KMS-11 (cell line): ENCODE results near the gene HRC.

Source experiments
- H2AFZ ChIP-seq: fragments of 200-600 bp; sonication (generic); 2 replicates; pipeline ENCODE4 v1.6.1; 2016; ENCODE audit warnings: antibody characterized with exemption, mixed run types, low read depth
- H3K27ac ChIP-seq: fragments of 200-600 bp; sonication (generic); 2 replicates; pipeline ENCODE4 v1.6.1; 2016; ENCODE audit warnings: mild to moderate bottlenecking, mixed run types
- H3K27me3 ChIP-seq: fragments of 200-600 bp; sonication (generic); 2 replicates; pipeline ENCODE4 v1.6.1; 2017; ENCODE audit warnings: mild to moderate bottlenecking, low read depth, mixed run types, moderate library complexity; ENCODE audit not compliant: insufficient read depth
- H3K36me3 ChIP-seq: fragments of 200-600 bp; sonication (generic); 2 replicates; pipeline ENCODE4 v1.6.1; 2017; ENCODE audit warnings: mild to moderate bottlenecking, mixed run types; ENCODE audit not compliant: insufficient read depth
- H3K4me1 ChIP-seq: fragments of 200-600 bp; sonication (generic); 2 replicates; pipeline ENCODE4 v1.6.1; 2016; ENCODE audit warnings: mild to moderate bottlenecking, low read depth, mixed run types; ENCODE audit not compliant: poor library complexity, severe bottlenecking
- H3K4me2 ChIP-seq: fragments of 200-600 bp; sonication (generic); 2 replicates; pipeline ENCODE4 v1.7.0; 2016; ENCODE audit warnings: mild to moderate bottlenecking, mixed run types
- H3K4me3 ChIP-seq: fragments of 200-600 bp; sonication (generic); IDR thresholded peaks from 2 replicates; pipeline ENCODE4 v1.6.1; 2017; ENCODE audit warnings: low read depth, low read length, mixed read lengths; ENCODE audit not compliant: insufficient read depth
- H3K79me2 ChIP-seq: fragments of 200-600 bp; sonication (generic); 2 replicates; pipeline ENCODE4 v1.6.1; 2016; ENCODE audit warnings: low read depth, mixed run types; ENCODE audit not compliant: insufficient read depth
- H3K9ac ChIP-seq: fragments of 200-600 bp; sonication (generic); 2 replicates; pipeline ENCODE4 v1.6.1; 2016; ENCODE audit warnings: mild to moderate bottlenecking, mixed run types
- H4K20me1 ChIP-seq: fragments of 200-600 bp; sonication (generic); 2 replicates; pipeline ENCODE4 v1.6.1; 2016; ENCODE audit warnings: mild to moderate bottlenecking, mixed run types; ENCODE audit not compliant: insufficient read depth
- TF ChIP-seq, protein P1 (sequence below): fragments of 200-600 bp; sonication (generic); conservative IDR thresholded peaks from 2 replicates; pipeline ENCODE4 v1.6.1; 2017; ENCODE audit warnings: low read depth, mild to moderate bottlenecking, antibody characterized with exemption, low read length, moderate library complexity, mixed read lengths

Gene HRC

DNA sequence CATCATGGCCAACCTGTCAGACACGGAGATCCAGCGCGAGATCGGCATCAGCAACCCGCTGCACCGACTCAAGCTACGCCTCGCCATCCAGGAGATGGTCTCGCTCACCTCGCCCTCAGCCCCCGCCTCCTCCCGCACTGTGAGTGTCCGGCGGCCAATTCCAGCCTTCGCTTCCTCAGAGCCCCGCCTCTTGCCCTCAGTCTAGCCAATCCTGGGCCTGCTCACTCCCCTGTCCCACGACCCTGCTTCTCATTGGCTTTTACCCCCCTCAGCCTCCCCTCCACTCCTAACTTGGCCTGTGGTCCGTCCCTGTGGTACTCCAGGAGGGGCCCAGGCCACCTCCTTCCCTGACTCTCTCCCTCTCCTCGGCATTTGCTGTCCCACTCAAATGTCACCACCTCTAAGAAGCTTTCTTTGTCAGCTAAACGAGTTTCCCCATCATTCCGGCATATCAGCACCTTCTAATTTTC, 12.3 kb downstream of the HRC start:
- H3K9ac ChIP-seq, result no peak overlapping the region
- TF ChIP-seq, protein P1, sequence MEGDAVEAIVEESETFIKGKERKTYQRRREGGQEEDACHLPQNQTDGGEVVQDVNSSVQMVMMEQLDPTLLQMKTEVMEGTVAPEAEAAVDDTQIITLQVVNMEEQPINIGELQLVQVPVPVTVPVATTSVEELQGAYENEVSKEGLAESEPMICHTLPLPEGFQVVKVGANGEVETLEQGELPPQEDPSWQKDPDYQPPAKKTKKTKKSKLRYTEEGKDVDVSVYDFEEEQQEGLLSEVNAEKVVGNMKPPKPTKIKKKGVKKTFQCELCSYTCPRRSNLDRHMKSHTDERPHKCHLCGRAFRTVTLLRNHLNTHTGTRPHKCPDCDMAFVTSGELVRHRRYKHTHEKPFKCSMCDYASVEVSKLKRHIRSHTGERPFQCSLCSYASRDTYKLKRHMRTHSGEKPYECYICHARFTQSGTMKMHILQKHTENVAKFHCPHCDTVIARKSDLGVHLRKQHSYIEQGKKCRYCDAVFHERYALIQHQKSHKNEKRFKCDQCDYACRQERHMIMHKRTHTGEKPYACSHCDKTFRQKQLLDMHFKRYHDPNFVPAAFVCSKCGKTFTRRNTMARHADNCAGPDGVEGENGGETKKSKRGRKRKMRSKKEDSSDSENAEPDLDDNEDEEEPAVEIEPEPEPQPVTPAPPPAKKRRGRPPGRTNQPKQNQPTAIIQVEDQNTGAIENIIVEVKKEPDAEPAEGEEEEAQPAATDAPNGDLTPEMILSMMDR, result no peak
- no peak overlapping the region for H2AFZ ChIP-seq

DNA sequence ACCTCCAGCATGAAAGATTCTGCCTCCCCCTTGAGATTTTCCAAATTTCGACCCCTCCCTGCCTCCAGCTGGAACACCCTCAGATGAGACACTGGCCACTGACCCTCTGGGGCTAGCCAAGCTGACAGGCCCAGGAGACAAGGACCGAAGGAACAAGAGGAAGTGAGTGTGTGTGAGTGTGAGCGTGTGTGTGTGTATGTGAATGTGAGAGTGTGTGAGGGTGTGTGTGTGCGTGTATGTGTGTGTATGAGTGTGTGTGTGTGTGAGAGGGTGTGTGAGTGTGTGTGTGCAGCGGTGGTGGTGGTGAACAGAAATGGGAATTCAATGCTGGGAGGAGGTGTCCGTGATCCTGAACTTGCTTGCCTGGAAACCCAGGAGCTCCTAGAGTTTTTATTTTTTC, 13.8 kb downstream of the HRC start:
- Histone ChIP-seq H3K4me1 (peaks cover 9% of the 10 kb centered on the region), H4K20me1 (no peaks in the 10 kb centered on the region), H3K9ac (no peak overlapping the region), H3K79me2 (no peaks in the 10 kb centered on the region), H3K27me3 (peaks cover 2% of the 10 kb centered on the region; the same call in 1 of the 2 replicates), H3K4me3 (no peak overlapping the region), H3K36me3 (no peaks in the 10 kb centered on the region), H3K27ac (no peak overlapping the region), H3K4me2 (no peak overlapping the region), H2AFZ (no peak overlapping the region)
- TF ChIP-seq, protein P1, result no peak

More for the DNA sequence above, 12.3 kb downstream of the HRC start:
- Histone ChIP-seq H3K4me2 (no peak overlapping the region), H3K27ac (no peak overlapping the region), H4K20me1 (no peaks in the 10 kb centered on the region), H3K4me1 (peaks cover 9% of the 10 kb centered on the region), H3K36me3 (no peaks in the 10 kb centered on the region), H3K79me2 (no peaks in the 10 kb centered on the region), H3K4me3 (no peak overlapping the region), H3K27me3 (peaks cover 15% of the 10 kb centered on the region; the same call in 1 of the 2 replicates)

DNA sequence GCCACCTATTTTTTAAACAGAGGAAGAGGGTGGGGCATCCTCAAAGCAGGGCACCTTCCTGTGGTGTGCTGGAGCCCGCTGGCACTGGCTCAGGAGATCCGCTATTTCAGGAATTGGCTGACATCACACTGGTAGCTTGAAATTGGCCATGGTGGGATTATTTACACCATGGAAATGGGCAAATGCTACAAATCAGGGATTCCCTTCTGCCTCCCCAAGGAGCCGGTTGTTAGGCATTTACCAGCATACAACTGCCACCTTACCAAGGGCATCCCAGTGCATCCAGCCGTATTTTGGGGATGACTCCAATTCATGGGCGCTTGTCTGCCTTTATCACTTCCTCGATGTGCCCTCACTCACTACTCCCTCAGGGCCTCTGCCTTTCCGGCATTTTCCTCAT, 14.2 kb downstream of the HRC start:
- no peaks in the 10 kb centered on the region for H3K27me3 ChIP-seq
- H3K27ac ChIP-seq, result no peak overlapping the region
- TF ChIP-seq, protein P1, result no peak
- H3K9ac ChIP-seq, result no peak overlapping the region
- H3K79me2 ChIP-seq, result no peaks in the 10 kb centered on the region
- H3K36me3 ChIP-seq, result no peaks in the 10 kb centered on the region
- H2AFZ ChIP-seq, result no peak overlapping the region
- peaks cover 7% of the 10 kb centered on the region for H3K4me1 ChIP-seq
- no peaks in the 10 kb centered on the region for H4K20me1 ChIP-seq
- H3K4me3 ChIP-seq, result no peak overlapping the region
- H3K4me2 ChIP-seq, result no peak overlapping the region

DNA sequence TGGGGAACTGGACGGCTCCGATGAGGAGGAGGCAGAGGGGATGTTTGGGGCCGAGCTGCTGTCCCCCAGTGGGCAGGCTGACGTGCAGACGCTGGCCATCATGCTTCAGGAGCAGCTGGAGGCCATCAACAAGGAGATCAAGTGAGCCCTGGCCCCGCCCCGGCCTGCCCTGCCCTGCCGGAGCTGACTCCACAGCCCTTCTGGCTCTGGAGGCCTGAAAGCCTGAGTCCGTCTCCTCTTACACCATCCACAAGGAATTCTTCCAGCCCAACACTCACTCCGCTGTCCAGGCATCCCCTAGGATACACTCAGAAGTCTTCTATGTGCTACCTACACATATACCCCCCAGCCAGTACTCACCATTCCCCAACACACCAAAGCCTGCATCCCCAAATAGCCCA, 18.4 kb downstream of the HRC start:
- no peak overlapping the region for H3K9ac ChIP-seq
- no peaks in the 10 kb centered on the region for H3K4me1 ChIP-seq
- no peaks in the 10 kb centered on the region for H3K36me3 ChIP-seq
- H3K4me3 ChIP-seq, result no peak overlapping the region
- H4K20me1 ChIP-seq, result no peaks in the 10 kb centered on the region
- H3K79me2 ChIP-seq, result no peaks in the 10 kb centered on the region
- H3K27ac ChIP-seq, result no peak overlapping the region
- TF ChIP-seq, protein P1, result no peak
- H2AFZ ChIP-seq, result no peak overlapping the region
- H3K4me2 ChIP-seq, result no peak overlapping the region
- H3K27me3 ChIP-seq, result no peaks in the 10 kb centered on the region

DNA sequence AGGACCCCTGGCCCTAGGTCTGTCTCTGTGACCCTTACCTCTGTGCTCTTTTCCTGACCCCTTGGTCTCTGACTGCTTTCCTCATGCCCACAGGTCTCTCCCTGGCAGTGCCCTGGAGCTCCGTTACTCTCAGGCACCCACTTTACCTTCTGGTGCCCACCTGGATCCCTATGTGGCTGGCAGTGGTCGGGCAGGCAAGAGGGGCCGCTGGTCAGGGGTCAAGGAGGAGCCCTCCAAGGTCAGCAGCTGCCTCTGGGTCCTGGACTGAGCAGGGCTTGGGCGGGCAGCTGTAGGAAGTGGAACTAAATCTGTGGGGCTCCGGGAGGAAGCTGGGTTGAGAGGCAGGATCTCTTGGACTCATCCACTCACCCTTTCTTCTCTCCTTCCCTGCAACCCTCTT, 19.5 kb downstream of the HRC start:
- no peak overlapping the region for H2AFZ ChIP-seq

More for the DNA sequence above, 19.5 kb downstream of the HRC start:
- Histone ChIP-seq H4K20me1 (no peaks in the 10 kb centered on the region), H3K4me1 (no peaks in the 10 kb centered on the region), H3K27me3 (no peaks in the 10 kb centered on the region), H3K36me3 (no peaks in the 10 kb centered on the region), H3K9ac (no peak overlapping the region), H3K79me2 (no peaks in the 10 kb centered on the region), H3K4me2 (no peak overlapping the region), H3K27ac (no peak overlapping the region), H3K4me3 (no peak overlapping the region)
- TF ChIP-seq, protein P1, result no peak
